PC-9 (cell line): ENCODE measurements around the gene TMEM132E. TPM values are rescaled to one million over a fixed set of nuclear protein-coding genes. Genes with fewer than 3 reads are reported as not detected.

Source experiments
- BruUV-seq: library from RNA; stranded (reverse); fragments of 400-500 nt; replicated peaks from 2 replicates; lab custom pipeline; 2021; lab: Mats Ljungman, UMichigan
- CTCF ChIA-PET: fragments of 300-600 bp; sonication (Branson Sonifier 250); formaldehyde crosslinking; loops from one replicate; lab custom pipeline; 2022; ENCODE audit warnings: antibody characterized with exemption; lab: Charles Lee
- POLR2A ChIA-PET: fragments of 300-600 bp; sonication (Branson Sonifier 250); formaldehyde crosslinking; loops from one replicate; lab custom pipeline; 2022; ENCODE audit warnings: antibody characterized with exemption; ENCODE audit not compliant: unreplicated experiment; lab: Charles Lee
- DNase-seq, 2 experiments: peaks; one replicate each; pipeline versions ENCODE4 v3.0.0 to v3.0.0-alpha.2; 2015 to 2022; ENCODE audit warnings: mixed read lengths in 1 of 2
- H2AFZ ChIP-seq: fragments of 200-600 bp; sonication (generic); 2 replicates; pipeline ENCODE4 v1.8.1; 2017; ENCODE audit warnings: antibody characterized with exemption
- H3F3A ChIP-seq: fragments of 200-600 bp; sonication (generic); 2 replicates; pipeline ENCODE4 v1.8.1; 2017; ENCODE audit warnings: antibody characterized with exemption, mild to moderate bottlenecking, low read depth; ENCODE audit not compliant: insufficient read depth
- H3K27ac ChIP-seq: fragments of 200-600 bp; sonication (generic); 2 replicates; pipeline ENCODE4 v1.6.1; 2016; ENCODE audit warnings: mixed run types
- H3K27me3 ChIP-seq: fragments of 200-600 bp; sonication (generic); 2 replicates; pipeline ENCODE4 v1.6.1; 2016; ENCODE audit warnings: low read depth, mixed run types; ENCODE audit not compliant: insufficient read depth
- H3K36me3 ChIP-seq: fragments of 200-600 bp; sonication (generic); 2 replicates; pipeline ENCODE4 v1.6.1; 2016; ENCODE audit warnings: low read depth, mixed run types
- H3K4me1 ChIP-seq: fragments of 200-600 bp; sonication (generic); replicated peaks from 2 replicates; pipeline ENCODE4 v1.6.1; 2016; ENCODE audit warnings: mixed run types; ENCODE audit not compliant: insufficient read depth
- H3K4me2 ChIP-seq: fragments of 200-600 bp; sonication (generic); 2 replicates; pipeline ENCODE4 v1.6.1; 2017; ENCODE audit warnings: mixed run types
- H3K4me3 ChIP-seq: fragments of 200-600 bp; sonication (generic); 2 replicates; pipeline ENCODE4 v1.6.1; 2016; ENCODE audit warnings: mixed run types
- H3K79me2 ChIP-seq: fragments of 200-600 bp; sonication (generic); 2 replicates; pipeline ENCODE4 v1.6.1; 2017; ENCODE audit warnings: low read depth, mixed run types
- H3K9me2 ChIP-seq: fragments of 200-600 bp; sonication (generic); 2 replicates; pipeline ENCODE4 v1.8.1; 2017; ENCODE audit warnings: mild to moderate bottlenecking; ENCODE audit not compliant: insufficient read depth
- H3K9me3 ChIP-seq: fragments of 200-600 bp; sonication (generic); 2 replicates; pipeline ENCODE4 v1.8.1; 2016; ENCODE audit warnings: low read depth; ENCODE audit not compliant: insufficient read depth
- H4K20me1 ChIP-seq: fragments of 200-600 bp; sonication (generic); 2 replicates; pipeline ENCODE4 v1.8.1; 2017; ENCODE audit not compliant: insufficient read depth
- EZH2 ChIP-seq: fragments of 200-600 bp; sonication (generic); IDR thresholded peaks from 2 replicates; pipeline ENCODE4 v1.8.0; 2017; ENCODE audit warnings: antibody characterized with exemption, low read depth
- intact Hi-C: fragments of 100-400 bp; cut with micrococcal nuclease; formaldehyde crosslinking; loops from one replicate; pipeline ENCODE4 v1.10.0; 2022; ENCODE audit not compliant: unreplicated experiment
- total RNA-seq: library from RNA; stranded (reverse); gene quantifications from 2 replicates; pipeline ENCODE4 v1.2.3, GENCODE V29; 2021
- TF ChIP-seq, protein P1 (sequence below): fragments of 200-600 bp; sonication (generic); conservative IDR thresholded peaks from 2 replicates; pipeline ENCODE4 v1.6.1; 2017; ENCODE audit warnings: mixed run types, antibody characterized with exemption, mild to moderate bottlenecking, moderate library complexity

Gene TMEM132E
- total RNA-seq, 1 experiment from 2014 or later: not detected

DNA sequence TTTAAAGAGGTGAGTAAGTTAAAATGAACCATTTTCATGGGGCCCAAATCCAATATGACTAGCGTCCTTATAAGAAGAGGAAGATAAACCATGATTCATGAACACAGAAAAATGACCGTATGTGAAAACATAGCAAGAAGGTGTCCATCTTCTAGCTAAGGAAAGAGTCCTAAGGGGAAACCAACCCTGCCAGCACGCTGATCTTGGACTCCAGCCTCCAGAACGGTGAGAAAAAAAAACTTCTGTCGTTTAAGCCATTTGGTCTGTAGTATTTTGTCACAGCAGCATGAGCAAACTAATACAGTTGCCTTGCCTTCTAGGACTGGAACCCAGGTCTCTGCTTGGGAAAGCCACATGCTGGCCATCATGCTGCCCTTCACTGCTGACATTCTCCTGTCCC, 4.2 kb upstream of the TMEM132E start:
- H3K4me3 ChIP-seq: no peak overlapping the region
- no peaks in the 10 kb centered on the region for H3K79me2 ChIP-seq
- CTCF ChIA-PET: no interaction called here
- no peaks in the 10 kb centered on the region for H3K9me2 ChIP-seq
- H3K27me3 ChIP-seq: peaks cover 17% of the 10 kb centered on the region
- H3K9me3 ChIP-seq: no peaks in the 10 kb centered on the region
- no peak overlapping the region for H3K4me2 ChIP-seq
- no peaks in the 10 kb centered on the region for H4K20me1 ChIP-seq
- no peak overlapping the region for H2AFZ ChIP-seq
- no peak for TF ChIP-seq EZH2
- TF ChIP-seq, protein P1, sequence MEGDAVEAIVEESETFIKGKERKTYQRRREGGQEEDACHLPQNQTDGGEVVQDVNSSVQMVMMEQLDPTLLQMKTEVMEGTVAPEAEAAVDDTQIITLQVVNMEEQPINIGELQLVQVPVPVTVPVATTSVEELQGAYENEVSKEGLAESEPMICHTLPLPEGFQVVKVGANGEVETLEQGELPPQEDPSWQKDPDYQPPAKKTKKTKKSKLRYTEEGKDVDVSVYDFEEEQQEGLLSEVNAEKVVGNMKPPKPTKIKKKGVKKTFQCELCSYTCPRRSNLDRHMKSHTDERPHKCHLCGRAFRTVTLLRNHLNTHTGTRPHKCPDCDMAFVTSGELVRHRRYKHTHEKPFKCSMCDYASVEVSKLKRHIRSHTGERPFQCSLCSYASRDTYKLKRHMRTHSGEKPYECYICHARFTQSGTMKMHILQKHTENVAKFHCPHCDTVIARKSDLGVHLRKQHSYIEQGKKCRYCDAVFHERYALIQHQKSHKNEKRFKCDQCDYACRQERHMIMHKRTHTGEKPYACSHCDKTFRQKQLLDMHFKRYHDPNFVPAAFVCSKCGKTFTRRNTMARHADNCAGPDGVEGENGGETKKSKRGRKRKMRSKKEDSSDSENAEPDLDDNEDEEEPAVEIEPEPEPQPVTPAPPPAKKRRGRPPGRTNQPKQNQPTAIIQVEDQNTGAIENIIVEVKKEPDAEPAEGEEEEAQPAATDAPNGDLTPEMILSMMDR: no peak
- no peak for DNase-seq
- H3K4me1 ChIP-seq: no peaks in the 10 kb centered on the region
- H3K27ac ChIP-seq: no peak overlapping the region
- no TSS peak for BruUV-seq
- intact Hi-C loops: no loop called here
- no peaks in the 10 kb centered on the region for H3K36me3 ChIP-seq
- POLR2A ChIA-PET: interaction anchor here (0.6 kb wide), 1 partner anchor 10 kb away, joined by 3 read pairs; no protein-coding TSS in a partner anchor
- H3F3A ChIP-seq: no peaks in the 10 kb centered on the region

DNA sequence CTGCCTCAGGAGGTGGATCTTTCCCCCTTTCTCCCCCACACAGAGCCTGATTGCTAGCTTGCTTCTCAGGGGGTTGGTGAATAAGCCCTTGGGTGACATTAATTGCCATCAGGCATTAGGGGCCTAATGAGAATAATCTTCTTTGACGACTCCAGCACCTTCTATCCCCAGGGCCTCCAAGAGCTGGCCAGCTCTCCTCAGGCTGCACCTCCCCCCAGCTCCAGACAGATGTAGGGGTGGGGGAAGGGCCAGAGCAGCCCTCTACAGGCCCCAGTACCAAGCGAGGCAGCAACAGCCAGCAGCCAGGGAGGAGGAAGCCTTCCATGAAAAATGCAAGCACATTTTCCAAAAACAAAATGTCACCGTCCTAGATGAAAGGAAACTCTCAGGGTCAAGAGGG, 1.4 kb upstream of the TMEM132E start:
- no peak overlapping the region for H3K4me3 ChIP-seq
- intact Hi-C loops: no loop called here

DNA sequence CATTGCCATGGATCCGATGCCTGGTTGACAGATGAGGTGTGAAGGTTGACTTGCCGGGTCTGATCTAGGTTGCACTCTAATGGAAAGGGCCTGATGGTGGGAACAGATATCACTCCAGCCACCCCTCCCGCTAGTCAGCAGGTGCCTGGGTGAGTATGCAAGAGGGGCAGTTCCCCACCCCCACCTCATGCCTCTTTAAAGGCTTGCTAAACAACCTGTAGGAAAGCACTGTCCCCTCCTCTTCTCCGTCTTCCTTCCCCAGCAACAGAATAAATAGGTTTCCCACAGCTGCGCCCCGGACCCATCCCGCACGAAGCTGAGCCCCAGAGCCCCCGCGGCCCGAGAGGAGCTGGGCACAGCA, 746 bp upstream of the TMEM132E start:
- peaks cover 19% of the 10 kb centered on the region; the same call in 1 of the 2 replicates for H3K27me3 ChIP-seq
- BruUV-seq: no TSS peak
- TF ChIP-seq, protein P1: no peak
- H3K4me3 ChIP-seq: no peak overlapping the region
- H2AFZ ChIP-seq: no peak overlapping the region
- ChIA-PET POLR2A (no interaction called here), CTCF (no interaction called here)
- no peaks in the 10 kb centered on the region for H3F3A ChIP-seq
- no peak overlapping the region for H3K27ac ChIP-seq
- intact Hi-C loops: no loop called here
- no peak for DNase-seq
- H3K4me1 ChIP-seq: no peaks in the 10 kb centered on the region
- H3K9me3 ChIP-seq: no peaks in the 10 kb centered on the region
- no peaks in the 10 kb centered on the region for H3K9me2 ChIP-seq
- no peaks in the 10 kb centered on the region for H4K20me1 ChIP-seq
- no peaks in the 10 kb centered on the region for H3K79me2 ChIP-seq
- no peak overlapping the region for H3K4me2 ChIP-seq
- H3K36me3 ChIP-seq: no peaks in the 10 kb centered on the region

More for the DNA sequence above, 1.4 kb upstream of the TMEM132E start:
- no peak for DNase-seq
- H3K4me2 ChIP-seq: no peak overlapping the region
- H3K36me3 ChIP-seq: no peaks in the 10 kb centered on the region
- no peaks in the 10 kb centered on the region for H3K4me1 ChIP-seq
- CTCF ChIA-PET: no interaction called here
- no peaks in the 10 kb centered on the region for H4K20me1 ChIP-seq
- no peak overlapping the region for H3K27ac ChIP-seq
- peaks cover 13% of the 10 kb centered on the region; the same call in 1 of the 2 replicates for H3K27me3 ChIP-seq
- BruUV-seq: no TSS peak
- H2AFZ ChIP-seq: no peak overlapping the region
- H3K9me3 ChIP-seq: no peaks in the 10 kb centered on the region
- no peak for TF ChIP-seq EZH2
- TF ChIP-seq, protein P1: no peak
- no peaks in the 10 kb centered on the region for H3F3A ChIP-seq
- no peaks in the 10 kb centered on the region for H3K9me2 ChIP-seq
- no peaks in the 10 kb centered on the region for H3K79me2 ChIP-seq
- POLR2A ChIA-PET: no interaction called here
